Endodermal cell (in vitro differentiated cells): ENCODE data around the gene VPS26C. TPM values are rescaled to one million over a fixed set of nuclear protein-coding genes. Genes with fewer than 3 reads are reported as not detected.

ENCODE experiments used
- DNase-seq: peaks from one replicate; pipeline ENCODE4 v3.0.0-alpha.2; 2017
- H3K27ac ChIP-seq: 2 replicates; pipeline ENCODE4 v1.5.1; 2013; ENCODE audit warnings: mild to moderate bottlenecking, low read depth, low read length, moderate library complexity
- H3K27me3 ChIP-seq: 2 replicates; pipeline ENCODE4 v1.6.1; 2013; ENCODE audit warnings: mild to moderate bottlenecking, low read length, moderate library complexity; ENCODE audit not compliant: insufficient read depth, control insufficient read depth, poor library complexity, severe bottlenecking
- H3K36me3 ChIP-seq: 2 replicates; pipeline ENCODE4 v1.7.0; 2013; ENCODE audit warnings: mild to moderate bottlenecking, low read length, moderate library complexity; ENCODE audit not compliant: control insufficient read depth, insufficient read depth
- H3K4me1 ChIP-seq: one replicate; pipeline ENCODE4 v1.7.0; 2013; ENCODE audit warnings: low read length; ENCODE audit not compliant: control insufficient read depth, insufficient read depth
- H3K4me3 ChIP-seq: 2 replicates; pipeline ENCODE4 v1.5.1; 2013; ENCODE audit warnings: mild to moderate bottlenecking, low read length, moderate library complexity
- H3K9ac ChIP-seq: 2 replicates; pipeline ENCODE4 v1.6.1; 2013; ENCODE audit warnings: mild to moderate bottlenecking, low read length, moderate library complexity; ENCODE audit not compliant: poor library complexity, severe bottlenecking; ENCODE audit errors: extremely low read depth
- H3K9me3 ChIP-seq: 2 replicates; pipeline ENCODE4 v1.6.1; 2013; ENCODE audit warnings: mild to moderate bottlenecking, low read length, moderate library complexity; ENCODE audit not compliant: control insufficient read depth
- H3K27ac Mint-ChIP-seq: 2 replicates; pipeline ENCODE4 v1.8.0; 2020; ENCODE audit warnings: mixed read lengths
- H3K27me3 Mint-ChIP-seq: 2 replicates; pipeline ENCODE4 v1.8.0; 2021; ENCODE audit warnings: mild to moderate bottlenecking, mixed read lengths; ENCODE audit not compliant: insufficient read depth
- H3K36me3 Mint-ChIP-seq: 2 replicates; pipeline ENCODE4 v1.8.0; 2020; ENCODE audit warnings: low read depth, mixed read lengths
- H3K4me1 Mint-ChIP-seq: 2 replicates; pipeline ENCODE4 v1.8.0; 2020; ENCODE audit warnings: mixed read lengths
- H3K4me3 Mint-ChIP-seq: 2 replicates; pipeline ENCODE4 v1.8.0; 2020; ENCODE audit warnings: mild to moderate bottlenecking, moderate library complexity, mixed read lengths
- H3K9me3 Mint-ChIP-seq: 2 replicates; pipeline ENCODE4 v1.8.0; 2020; ENCODE audit warnings: mild to moderate bottlenecking, mixed read lengths
- CTCF ChIP-seq: fragments of 200-600 bp; sonication (generic); conservative IDR thresholded peaks from 2 replicates; pipeline ENCODE4 v1.5.0; 2021; ENCODE audit warnings: antibody characterized with exemption, mild to moderate bottlenecking
- WGBS, 2 experiments: methylation state at CpG; one replicate each; pipeline versions ENCODE4 v1.1.5 to v1.1.7; 2013; ENCODE audit warnings: missing lambda C conversion rate in 2 of 2, mixed read lengths in 1 of 2; ENCODE audit not compliant: insufficient coverage in 1 of 2, insufficient read length in 1 of 2; 5-methylcytosine and 5-hydroxymethylcytosine counted together
- total RNA-seq, 2 donors: library from RNA; stranded (reverse); fragmentation: NEBNext Ultra II Directional in 1 of 2; extraction: Animal tissue kit (Norgen Biotek cat#: 25700) in 1 of 2; gene quantifications; 2 replicates in 1 of 2; 3 replicates in 1 of 2; pipeline ENCODE4 v1.2.1, GENCODE V29; 2021

Gene VPS26C
- total RNA-seq, 2 donors from 2014 or later, result 37.1 to 61.0 TPM

DNA sequence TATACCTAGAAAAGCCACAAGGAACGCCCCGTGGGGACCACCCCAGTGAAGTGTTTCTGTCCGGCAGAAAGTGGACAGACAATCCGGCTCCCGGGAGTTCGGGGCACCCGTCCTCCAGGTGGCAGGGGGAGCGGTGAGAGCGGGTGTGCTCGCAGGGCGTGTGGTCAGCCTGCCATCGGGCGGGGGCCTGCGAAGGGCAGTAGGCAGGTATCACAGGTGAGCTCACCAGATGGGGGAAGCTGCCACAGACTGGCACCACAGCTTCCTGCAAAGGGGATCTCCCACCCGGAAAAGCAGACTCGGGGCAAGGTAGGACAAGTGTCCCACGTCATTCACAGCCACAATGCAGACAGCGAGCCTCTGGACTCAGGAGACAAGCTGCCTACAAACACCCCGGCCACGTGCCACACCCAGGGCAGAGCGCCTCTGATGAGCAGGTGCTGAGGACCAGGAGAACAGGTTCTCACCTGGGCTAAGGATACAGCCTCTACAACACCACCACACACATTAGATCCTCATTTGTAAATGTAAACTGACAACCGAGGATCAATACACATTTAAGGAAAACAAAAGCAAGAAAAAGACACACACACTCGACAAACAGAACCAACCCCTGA lies 36.4 kb downstream of the VPS26C start:
- Histone ChIP-seq H3K4me1 (no peaks in the 10 kb centered on the region), H3K36me3 (peaks cover 70% of the 10 kb centered on the region), H3K9ac (no peak overlapping the region), H3K4me3 (no peak overlapping the region), H3K27ac (no peak overlapping the region), H3K9me3 (no peaks in the 10 kb centered on the region), H3K27me3 (no peaks in the 10 kb centered on the region)
- DNase-seq, result no peak
- Mint-ChIP-seq H3K9me3 (no peaks in the 10 kb centered on the region), H3K4me1 (peaks cover 3% of the 10 kb centered on the region), H3K4me3 (no peak overlapping the region), H3K27me3 (no peaks in the 10 kb centered on the region), H3K27ac (no peak overlapping the region), H3K36me3 (peaks cover 69% of the 10 kb centered on the region)
- TF ChIP-seq CTCF, result no peak
- WGBS, 2 experiments, result 96 to 97% methylated on average over 16 to 23 of the region's 23 CpGs

- H3K4me1 Mint-ChIP-seq, result peaks cover 3% of the 10 kb centered on the region
- H3K36me3 Mint-ChIP-seq, result peaks cover 90% of the 10 kb centered on the region
- Histone ChIP-seq H3K9me3 (no peaks in the 10 kb centered on the region), H3K27me3 (no peaks in the 10 kb centered on the region), H3K4me3 (no peak overlapping the region), H3K27ac (no peak overlapping the region), H3K36me3 (peaks cover 89% of the 10 kb centered on the region), H3K9ac (no peak overlapping the region), H3K4me1 (no peaks in the 10 kb centered on the region)
- no peak overlapping the region for H3K27ac Mint-ChIP-seq
- no peak overlapping the region for H3K4me3 Mint-ChIP-seq
- TF ChIP-seq CTCF, result no peak
- no peaks in the 10 kb centered on the region for H3K27me3 Mint-ChIP-seq
- WGBS, 2 experiments, result 97 to 98% methylated on average over 6 to 16 of the region's 16 CpGs
- DNase-seq, result no peak
- no peaks in the 10 kb centered on the region for H3K9me3 Mint-ChIP-seq
Measured at GRCh38 chr21:37228003-37228400, 39.1 kb downstream of the VPS26C start.

DNA sequence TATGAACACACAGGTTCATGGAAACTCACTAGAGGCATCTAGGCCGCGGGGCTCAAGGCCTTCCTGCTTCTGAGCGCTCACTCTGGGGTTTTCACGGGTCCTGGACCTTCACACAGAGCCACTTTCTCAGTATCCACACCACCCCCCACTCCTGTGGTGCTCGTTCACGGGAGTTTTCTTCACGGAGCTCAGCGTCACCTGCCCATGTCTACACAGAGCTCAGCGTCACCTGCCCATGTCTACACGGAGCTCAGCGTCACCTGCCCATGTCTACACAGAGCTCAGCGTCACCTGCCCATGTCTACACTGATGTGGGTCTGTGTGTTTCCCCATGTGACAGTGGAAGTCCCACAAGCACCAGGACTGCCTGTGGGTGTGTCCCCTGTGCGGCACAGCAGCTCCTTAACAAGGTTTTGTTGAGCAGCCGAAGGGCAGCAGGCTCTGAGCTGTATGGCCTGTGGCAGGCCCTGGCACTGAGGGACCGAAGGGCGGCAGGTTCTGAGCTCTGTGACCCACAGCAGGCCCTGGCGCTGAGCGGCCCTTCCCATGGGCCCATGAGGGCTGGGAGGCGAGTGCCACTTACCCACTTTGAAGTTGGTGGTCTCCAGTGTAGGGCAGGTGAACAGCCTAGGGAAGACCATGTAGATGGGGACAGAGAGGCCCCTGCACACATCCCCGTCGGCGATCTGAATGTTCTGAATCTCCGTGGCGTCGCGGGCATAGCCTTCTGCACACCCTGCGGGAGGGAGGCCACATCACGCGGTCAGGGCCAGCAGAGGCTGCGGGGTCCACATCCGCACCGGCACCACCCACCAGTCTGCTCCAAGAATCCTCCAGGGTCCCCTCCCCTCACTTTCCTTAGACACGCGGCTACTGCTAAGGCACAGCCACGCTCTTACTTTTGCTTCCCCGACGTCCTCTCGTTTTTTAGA lies 39.8 kb downstream of the VPS26C start:
- no peak for TF ChIP-seq CTCF
- no peak overlapping the region for H3K27ac Mint-ChIP-seq
- no peaks in the 10 kb centered on the region for H3K27me3 Mint-ChIP-seq
- Histone ChIP-seq H3K9ac (no peak overlapping the region), H3K9me3 (no peaks in the 10 kb centered on the region), H3K36me3 (peaks cover 85% of the 10 kb centered on the region), H3K4me3 (no peak overlapping the region), H3K4me1 (no peaks in the 10 kb centered on the region), H3K27me3 (no peaks in the 10 kb centered on the region), H3K27ac (no peak overlapping the region)
- no peaks in the 10 kb centered on the region for H3K9me3 Mint-ChIP-seq
- no peak for DNase-seq
- WGBS, 2 experiments, result 93 to 95% methylated on average over 34 to 38 of the region's 38 CpGs
- H3K36me3 Mint-ChIP-seq, result peaks cover 88% of the 10 kb centered on the region
- H3K4me1 Mint-ChIP-seq, result peaks cover 3% of the 10 kb centered on the region
- H3K4me3 Mint-ChIP-seq, result no peak overlapping the region
